GM12875 (cell line): ENCODE measurements around the gene SNRNP40.

Experiments
- H3K4me3 ChIP-seq: one replicate; pipeline ENCODE4 v1.5.1; 2011; ENCODE audit warnings: low read depth, low read length, control low read depth
- TF ChIP-seq, protein P1 (sequence below): IDR thresholded peaks from 2 replicates; pipeline ENCODE4 v1.5.1; 2011; ENCODE audit warnings: low read depth, mild to moderate bottlenecking, control low read depth, inconsistent platforms, low read length, moderate library complexity, borderline replicate concordance; ENCODE audit not compliant: insufficient read depth

SNRNP40 gene

GRCh38 chr1:31234123-31234708 is 62.4 kb downstream of the SNRNP40 start:
- TF ChIP-seq, protein P1, sequence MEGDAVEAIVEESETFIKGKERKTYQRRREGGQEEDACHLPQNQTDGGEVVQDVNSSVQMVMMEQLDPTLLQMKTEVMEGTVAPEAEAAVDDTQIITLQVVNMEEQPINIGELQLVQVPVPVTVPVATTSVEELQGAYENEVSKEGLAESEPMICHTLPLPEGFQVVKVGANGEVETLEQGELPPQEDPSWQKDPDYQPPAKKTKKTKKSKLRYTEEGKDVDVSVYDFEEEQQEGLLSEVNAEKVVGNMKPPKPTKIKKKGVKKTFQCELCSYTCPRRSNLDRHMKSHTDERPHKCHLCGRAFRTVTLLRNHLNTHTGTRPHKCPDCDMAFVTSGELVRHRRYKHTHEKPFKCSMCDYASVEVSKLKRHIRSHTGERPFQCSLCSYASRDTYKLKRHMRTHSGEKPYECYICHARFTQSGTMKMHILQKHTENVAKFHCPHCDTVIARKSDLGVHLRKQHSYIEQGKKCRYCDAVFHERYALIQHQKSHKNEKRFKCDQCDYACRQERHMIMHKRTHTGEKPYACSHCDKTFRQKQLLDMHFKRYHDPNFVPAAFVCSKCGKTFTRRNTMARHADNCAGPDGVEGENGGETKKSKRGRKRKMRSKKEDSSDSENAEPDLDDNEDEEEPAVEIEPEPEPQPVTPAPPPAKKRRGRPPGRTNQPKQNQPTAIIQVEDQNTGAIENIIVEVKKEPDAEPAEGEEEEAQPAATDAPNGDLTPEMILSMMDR: no peak
- no peak overlapping the region for H3K4me3 ChIP-seq

GRCh38 chr1:31232689-31233088 is 63.9 kb downstream of the SNRNP40 start:
- no peak overlapping the region for H3K4me3 ChIP-seq
- TF ChIP-seq, protein P1: no peak

DNA sequence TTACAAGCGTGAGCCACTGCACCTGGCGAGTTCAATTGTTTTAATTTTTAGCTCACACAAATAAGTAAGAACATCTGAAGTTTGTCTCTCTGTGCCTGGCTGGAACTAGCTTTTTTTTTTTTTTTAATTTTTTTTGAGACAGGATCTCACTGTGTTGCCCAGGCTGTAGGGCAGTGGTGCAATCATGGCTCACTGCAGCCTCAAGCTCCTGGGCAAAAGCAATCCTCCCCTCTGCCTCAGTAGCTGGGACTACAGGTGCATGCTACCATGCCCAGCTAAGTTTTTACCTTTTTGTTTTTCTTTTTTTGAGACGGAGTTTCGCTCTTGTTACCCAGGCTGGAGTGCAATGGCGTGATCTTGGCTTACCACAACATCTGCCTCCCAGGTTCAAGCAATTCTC is 64.8 kb downstream of the SNRNP40 start:
- H3K4me3 ChIP-seq: no peak overlapping the region
- TF ChIP-seq, protein P1: no peak

DNA sequence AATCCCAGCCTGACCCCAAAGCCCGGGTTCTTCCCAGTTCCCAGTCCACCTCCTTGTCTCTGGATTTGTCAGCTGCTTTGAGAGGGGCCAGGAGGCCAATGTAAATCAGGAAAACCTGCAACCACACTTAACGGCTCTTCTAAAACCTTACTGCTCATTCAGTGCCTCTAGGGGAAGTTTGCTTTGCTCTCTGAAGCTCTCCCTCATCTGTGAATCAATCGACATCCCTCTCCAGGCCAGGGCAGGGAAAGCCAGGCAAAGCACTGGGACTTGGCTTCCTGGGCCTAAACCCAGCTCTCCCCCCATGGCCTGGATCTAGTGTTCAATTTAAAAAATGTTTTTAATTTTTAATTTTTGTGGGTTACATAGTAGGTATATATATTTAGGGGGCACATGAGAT is 66.2 kb downstream of the SNRNP40 start:
- no peak overlapping the region for H3K4me3 ChIP-seq
- TF ChIP-seq, protein P1: no peak

GRCh38 chr1:31228986-31229385 is 67.6 kb downstream of the SNRNP40 start:
- TF ChIP-seq, protein P1: no peak
- H3K4me3 ChIP-seq: no peak overlapping the region

DNA sequence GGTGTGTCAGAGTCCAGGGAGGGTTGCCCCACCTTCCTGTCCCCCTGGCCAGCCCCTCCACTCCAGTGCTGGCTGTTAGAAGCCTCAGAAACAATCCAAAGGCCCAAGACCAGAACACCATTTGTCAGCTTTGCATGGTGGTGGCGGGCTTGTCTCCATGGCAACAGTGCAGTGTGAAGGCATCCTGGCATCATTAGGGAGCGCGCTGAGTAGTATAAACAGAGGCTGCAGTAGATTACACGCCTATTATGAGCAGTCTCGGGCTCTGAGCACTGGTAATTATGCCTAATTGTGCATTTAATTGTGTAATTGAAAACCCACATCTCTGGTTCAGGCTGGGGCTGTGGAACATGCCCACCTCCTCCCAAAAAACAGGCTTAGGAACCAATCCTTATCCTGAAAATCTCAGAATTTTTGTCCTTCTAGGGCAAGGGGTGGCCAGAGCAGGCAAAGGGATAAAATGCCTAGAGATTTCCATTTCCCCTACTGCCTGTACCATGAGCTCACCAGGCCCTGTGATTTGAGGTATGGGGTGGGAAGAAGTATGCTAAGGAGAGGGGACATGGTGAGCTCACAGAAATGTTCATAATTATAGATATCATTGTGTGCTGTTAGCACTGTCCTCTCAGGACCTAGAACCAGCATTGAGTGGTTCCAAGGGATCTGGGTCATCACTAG is 68.6 kb downstream of the SNRNP40 start:
- TF ChIP-seq, protein P1: no peak
- H3K4me3 ChIP-seq: no peak overlapping the region

- no peak overlapping the region for H3K4me3 ChIP-seq
- TF ChIP-seq, protein P1: no peak
Observed at GRCh38 chr1:31224068-31224467, 72.5 kb downstream of the SNRNP40 start.
